Embryonic facial prominence (tissue), 1 donor: ENCODE measurements around the gene DNM2.
"Not testable (repeated sequence)": the region's sequence is repeated elsewhere in the genome, so short reads cannot be mapped to it uniquely, and the experiment has no call there.

Experiments
- DNase-seq: peaks from one replicate; pipeline ENCODE4 v3.0.0-alpha.2; 2016; ENCODE audit errors: extremely low spot score

DNM2 gene

DNA sequence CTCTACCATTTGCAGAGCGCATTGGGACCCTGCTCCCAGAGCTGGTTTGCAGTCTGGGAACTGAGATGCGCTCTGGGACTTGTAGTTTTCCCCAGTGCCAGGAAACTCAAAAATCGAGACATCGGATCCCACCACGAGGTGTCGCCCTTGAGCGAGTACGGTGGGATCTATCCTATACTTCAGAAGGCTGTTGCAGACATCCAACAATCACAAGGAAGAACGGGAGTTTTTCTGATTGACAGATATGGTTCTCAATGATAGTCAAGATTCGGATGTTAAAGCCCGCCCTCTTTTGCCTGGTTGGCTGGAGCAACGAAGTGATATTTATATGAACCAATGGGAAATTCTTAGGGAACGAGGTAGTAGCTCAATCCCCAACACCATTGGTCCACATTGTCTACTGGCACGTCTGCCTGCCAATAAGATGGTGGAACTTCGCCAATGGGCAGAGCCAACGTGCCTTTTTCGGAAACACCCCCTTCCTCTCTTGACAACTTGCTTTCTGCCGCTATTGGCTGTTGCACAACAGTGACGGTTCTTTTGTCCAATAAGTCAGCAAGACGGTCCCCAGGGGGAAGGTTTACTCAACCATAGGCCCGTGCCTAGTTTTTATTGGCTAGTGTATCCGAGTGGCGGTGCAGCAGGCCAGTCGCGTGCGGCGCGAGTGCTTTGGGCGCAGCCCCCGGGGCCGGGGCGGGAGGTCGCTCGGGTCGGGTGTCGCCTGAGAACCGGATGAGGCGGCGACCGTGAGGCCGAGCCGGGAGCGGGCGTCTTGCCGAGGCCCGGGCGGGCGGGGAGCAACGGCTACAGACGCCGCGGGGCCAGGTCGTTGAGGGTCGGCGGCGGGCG lies at the start of gene DNM2:
DNM2 (plus strand) TSS at position 724 of the 849 bp plus-strand sequence. CDS start 164 bp downstream, outside the sequence.
- peak; percentile 100 for DNase-seq

- no peak for DNase-seq
Measured at GRCh38 chr19:10669246-10669645, 48.6 kb upstream of the DNM2 start.

GRCh38 chr19:10670182-10670581 lies 47.7 kb upstream of the DNM2 start:
- DNase-seq, result no peak

DNA sequence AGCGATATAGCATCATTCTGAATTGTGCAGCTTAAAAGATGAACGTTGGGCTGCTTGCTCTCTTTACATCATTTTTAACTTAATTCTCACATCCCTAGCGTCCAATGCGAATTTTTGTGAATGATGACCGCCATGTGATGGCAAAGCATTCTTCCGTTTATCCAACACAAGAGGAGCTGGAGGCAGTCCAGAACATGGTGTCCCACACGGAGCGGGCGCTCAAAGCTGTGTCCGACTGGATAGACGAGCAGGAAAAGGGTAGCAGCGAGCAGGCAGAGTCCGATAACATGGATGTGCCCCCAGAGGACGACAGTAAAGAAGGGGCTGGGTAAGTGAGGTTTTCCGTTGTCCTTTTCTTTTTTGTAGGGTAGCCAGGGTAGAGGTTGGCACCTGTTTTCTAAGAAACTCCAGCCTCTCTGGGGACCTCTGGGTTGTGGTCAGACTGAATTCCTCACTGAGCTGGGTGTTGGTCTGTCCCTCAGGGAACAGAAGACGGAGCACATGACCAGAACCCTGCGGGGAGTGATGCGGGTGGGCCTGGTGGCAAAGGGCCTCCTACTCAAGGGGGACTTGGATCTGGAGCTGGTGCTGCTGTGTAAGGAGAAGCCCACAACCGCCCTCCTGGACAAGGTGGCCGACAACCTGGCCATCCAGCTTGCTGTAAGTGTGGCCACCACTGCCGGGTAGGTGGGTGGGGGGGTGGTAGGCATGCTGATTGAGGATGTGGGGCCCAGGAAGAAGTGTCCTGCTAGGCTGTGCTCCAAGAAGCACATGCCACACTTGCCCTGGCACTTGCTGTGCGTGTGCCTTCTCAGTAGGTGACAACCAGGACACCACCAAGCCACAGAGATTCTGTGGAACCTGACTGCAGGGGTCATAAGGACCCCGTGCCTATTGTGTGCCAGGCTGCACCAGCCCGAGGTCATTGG lies 46.7 kb upstream of the DNM2 start:
- no peak for DNase-seq

DNA sequence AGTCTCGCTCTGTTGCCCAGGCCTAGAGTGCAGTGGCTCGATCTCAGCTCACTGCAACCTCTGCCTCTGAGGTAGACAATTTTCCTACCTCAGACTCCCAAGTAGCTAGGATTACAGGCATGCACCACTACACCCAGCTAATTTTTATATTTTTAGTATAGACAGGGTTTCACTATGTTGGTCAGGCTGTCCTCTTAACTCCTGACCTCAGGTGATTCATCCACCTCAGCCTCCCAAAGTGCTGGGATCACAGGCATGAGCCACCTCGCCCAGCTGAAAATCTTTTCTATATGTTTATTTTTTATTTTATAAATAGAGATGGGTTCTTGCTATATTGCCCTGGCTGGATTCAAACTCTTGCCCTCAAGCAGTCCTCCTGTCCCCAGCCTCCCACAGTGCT lies 46.0 kb upstream of the DNM2 start:
- not testable (repeated sequence) for DNase-seq

- DNase-seq, result not testable (repeated sequence)
Measured at GRCh38 chr19:10675214-10675613, 42.7 kb upstream of the DNM2 start.

DNA sequence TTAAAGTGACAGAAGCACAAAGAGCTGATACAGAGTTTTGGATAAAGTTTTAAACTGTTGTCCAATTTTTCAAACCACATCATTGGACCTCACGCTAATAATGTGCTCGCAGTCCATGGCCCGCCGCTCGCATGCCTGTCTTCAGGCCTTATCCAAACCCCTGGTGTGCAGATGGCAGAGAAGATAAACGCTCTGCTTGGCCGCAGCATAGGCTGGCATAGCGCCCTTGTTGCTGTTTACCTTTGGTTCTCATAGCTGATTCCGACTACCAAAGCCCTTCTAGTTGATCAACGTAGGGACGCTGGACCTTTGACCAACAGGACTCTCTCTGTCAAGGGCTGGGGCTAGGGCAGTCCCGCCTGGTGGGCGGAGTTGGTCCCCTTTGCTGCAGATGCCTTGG lies 40.1 kb upstream of the DNM2 start:
- no peak for DNase-seq

- no peak for DNase-seq
Measured at GRCh38 chr19:10678813-10679212, 39.1 kb upstream of the DNM2 start.

DNA sequence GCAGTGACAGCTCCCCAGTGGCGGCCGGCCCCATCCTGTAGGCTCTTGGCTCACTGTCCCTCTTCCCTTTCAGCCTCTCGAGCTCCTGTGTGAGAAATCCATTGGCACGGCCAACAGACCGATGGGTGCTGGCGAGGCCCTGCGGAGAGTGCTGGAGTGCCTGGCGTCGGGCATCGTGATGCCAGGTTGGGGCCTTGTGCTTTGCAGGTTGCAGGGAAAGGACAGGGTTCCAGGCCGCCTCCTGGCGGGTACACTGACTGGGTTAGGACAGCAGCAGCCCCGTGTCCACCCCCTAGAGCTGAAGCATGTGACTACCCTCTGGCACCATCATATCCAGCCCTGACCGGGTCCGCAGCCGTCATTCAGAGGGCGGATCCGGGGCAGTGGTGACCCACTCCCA lies 38.1 kb upstream of the DNM2 start:
- DNase-seq, result no peak

- DNase-seq, result no peak
Measured at GRCh38 chr19:10680545-10681135, 37.2 kb upstream of the DNM2 start.

DNA sequence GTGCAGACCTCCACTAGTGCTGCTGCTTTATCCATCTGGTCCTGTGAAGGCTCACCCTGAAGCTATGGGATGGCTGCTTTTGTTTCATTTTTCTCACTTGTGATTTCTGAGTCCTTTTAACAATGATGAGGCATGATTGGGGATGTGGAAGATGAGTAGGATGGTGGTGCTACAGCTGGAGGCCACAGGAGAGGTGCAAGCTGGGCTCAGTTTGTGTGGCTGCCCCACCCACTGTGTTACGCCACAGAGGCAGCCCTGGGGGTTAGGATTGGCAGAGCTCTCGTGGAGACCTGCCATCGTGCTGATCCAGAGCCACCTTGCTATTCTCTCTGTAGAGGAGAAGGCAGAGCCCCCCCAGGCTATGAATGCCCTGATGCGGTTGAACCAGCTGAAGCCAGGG lies 36.2 kb upstream of the DNM2 start:
- DNase-seq, result no peak

DNA sequence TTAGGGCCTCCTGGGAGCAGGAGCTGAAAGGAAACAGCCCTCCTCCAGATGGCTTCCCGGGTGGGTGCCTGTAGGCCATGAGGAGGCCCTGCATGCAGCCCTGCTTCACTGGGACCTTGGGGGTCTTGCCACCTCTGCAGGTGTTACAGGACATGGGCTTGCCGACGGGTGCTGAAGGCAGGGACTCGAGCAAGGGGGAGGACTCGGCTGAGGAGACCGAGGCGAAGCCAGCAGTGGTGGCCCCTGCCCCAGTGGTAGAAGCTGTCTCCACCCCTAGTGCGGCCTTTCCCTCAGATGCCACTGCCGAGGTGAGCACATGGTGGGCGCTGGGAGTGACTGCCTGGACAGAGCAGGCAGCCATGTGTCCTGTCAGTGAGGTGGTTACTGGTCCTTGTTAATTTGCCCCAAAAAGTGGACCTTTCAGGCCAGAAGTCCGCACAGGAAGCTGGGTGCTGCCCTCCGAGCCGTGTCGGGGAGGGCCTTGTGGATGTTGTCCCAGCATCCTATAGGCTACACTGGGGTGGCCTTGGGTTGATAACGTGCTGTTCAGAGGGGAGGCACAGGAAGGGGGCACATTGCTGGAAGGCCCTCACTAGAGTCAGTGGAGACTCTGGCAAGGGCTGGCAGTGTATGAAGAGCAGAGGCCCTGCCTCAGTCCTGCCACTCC lies 35.3 kb upstream of the DNM2 start:
- DNase-seq, result no peak

- DNase-seq, result no peak
Measured at GRCh38 chr19:10683064-10683426, 34.8 kb upstream of the DNM2 start.

GRCh38 chr19:10683582-10683981 lies 34.3 kb upstream of the DNM2 start:
- DNase-seq, result no peak

DNA sequence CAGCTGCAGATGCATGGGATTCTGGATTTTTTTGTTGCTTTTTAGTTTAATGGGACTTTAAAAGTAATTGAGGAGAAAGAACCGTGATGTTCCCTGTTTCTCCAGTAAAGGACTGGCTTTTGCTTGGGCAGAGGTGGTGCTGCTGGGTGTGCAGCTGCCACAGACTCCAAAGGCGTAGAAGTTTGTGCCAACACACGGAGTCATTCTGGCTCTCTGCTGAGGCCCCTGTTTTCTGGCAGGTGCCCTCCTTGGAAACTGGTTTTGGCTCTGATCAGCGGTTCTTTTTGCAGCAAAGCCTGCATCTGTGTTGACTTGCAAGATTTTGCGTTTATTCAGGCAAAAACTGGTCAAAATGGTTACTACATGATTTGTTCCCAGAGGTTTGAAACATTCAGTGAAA lies 32.7 kb upstream of the DNM2 start:
- DNase-seq, result no peak

GRCh38 chr19:10686193-10686592 lies 31.7 kb upstream of the DNM2 start:
- DNase-seq, result no peak

GRCh38 chr19:10686661-10687517 lies 31.0 kb upstream of the DNM2 start:
- DNase-seq, result no peak

- no peak for DNase-seq
Measured at GRCh38 chr19:10687518-10688288, 30.2 kb upstream of the DNM2 start.

GRCh38 chr19:10688545-10689280 lies 29.2 kb upstream of the DNM2 start:
- no peak for DNase-seq
